ENCODE data around the gene CFAP298. TPM values are rescaled to one million over a fixed set of nuclear protein-coding genes. Genes with fewer than 3 reads are reported as not detected.

Gene CFAP298
- total RNA-seq, 1 donor = 20.3 TPM

DNA sequence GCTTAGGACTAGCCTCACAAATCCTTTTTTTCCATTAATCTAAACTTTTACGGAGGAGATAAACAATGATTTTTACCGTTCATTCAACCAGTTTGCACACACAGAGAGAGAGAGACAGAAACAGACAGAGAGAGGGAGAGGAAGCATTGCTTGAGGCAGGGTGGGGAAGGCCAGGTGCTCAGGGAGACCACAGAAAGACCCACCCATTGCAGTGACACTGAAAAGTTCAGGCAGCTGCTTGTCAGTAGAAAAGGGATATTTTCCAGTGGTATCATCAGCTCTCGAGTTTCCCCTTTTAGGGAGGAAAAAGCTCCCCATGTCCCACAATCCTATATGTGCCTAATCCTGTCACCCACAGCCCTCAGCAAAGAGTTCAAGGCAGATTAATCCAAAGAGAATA is 54.1 kb downstream of the CFAP298 start:
- TF ChIP-seq CTCF (IDR thresholded peaks at IDR 0.05; ENCODE audit: insufficient read depth, low read depth, low read length) = no peak
- DNase-seq (ENCODE audit: low read depth) = no peak
- H3K4me3 ChIP-seq (ENCODE audit: low read depth, low read length) = no peak overlapping the region

DNA sequence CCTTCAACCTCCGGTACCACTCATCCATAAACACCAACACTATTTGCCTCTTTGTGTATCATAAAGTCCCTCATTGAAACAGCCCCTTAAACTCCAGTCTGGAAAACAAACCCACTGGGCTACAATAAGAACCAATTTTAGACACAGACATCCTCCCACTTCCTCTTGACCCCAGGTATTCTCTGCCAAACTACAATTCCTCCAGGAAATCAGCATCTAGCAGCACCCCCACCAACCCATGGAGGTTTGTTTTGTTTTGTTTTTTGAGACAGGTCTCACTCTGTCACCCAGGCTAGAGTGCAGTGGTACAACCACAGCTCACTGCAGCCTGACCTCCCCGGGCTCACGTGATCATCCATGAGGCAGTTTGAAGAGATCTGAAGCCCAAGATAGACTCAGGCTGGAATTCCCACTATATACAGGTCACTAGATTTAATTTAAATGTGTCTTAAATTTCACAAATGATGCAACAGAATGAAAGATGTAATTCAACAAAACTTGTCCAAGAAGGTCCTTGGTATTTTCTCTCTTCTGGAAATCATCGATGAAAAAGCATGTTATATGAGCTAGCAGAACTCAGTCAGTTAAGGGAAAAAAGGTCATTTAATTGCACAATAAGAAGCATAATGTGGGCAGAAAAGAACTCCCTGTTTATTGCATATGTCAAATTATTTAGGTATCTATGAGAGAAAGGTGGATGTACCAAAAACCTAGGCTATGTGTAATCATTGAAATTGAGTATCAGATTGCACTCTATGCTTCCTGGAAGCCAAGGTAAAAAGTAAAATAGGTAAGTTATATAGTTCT is 57.1 kb downstream of the CFAP298 start:
- DNase-seq (ENCODE audit: low read depth) = no peak
- H3K4me3 ChIP-seq (ENCODE audit: low read depth, low read length) = no peak overlapping the region
- TF ChIP-seq CTCF (IDR thresholded peaks at IDR 0.05; ENCODE audit: insufficient read depth, low read depth, low read length) = no peak

- H3K4me3 ChIP-seq (ENCODE audit: low read depth, low read length) = no peak overlapping the region
- TF ChIP-seq CTCF (IDR thresholded peaks at IDR 0.05; ENCODE audit: insufficient read depth, low read depth, low read length) = no peak
- DNase-seq (ENCODE audit: low read depth) = no peak
Measured at GRCh38 chr21:32549886-32550285, 62.3 kb downstream of the CFAP298 start.

DNA sequence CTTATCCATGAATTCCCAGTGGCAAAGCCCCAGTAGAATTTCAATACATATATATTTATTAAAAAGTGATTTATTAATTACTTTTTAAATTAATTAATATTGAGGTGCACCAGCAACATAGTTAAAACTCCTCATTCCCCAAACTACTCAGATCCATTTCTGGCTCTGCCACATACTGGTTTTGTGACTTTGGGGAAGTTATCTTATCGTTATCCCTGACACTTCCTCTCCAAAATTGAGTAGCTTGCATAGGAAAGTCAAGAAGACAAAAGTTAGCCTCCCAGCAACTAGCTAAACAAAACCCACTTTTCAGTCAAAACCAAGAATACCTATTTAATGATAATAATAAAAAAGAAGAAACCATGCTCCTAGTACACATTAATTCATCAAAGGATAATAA is 62.7 kb downstream of the CFAP298 start:
- DNase-seq (ENCODE audit: low read depth) = no peak
- no peak for TF ChIP-seq CTCF (IDR thresholded peaks at IDR 0.05; ENCODE audit: insufficient read depth, low read depth, low read length)
- H3K4me3 ChIP-seq (ENCODE audit: low read depth, low read length) = no peak overlapping the region

Small RNA genes within 50 kb of the gene (small RNA-seq; reads per million reads assigned to genes)
- gene RNA5SP490 = not detected

Other genes starting within 250 kb of the CFAP298 start
- 17.4 and 37.1 TPM in 2 replicates for gene URB1, start 219.4 kb downstream of the CFAP298 start, total RNA-seq
- 8.4 and 10.8 TPM in 2 replicates for gene EVA1C, start 199.7 kb downstream of the CFAP298 start, total RNA-seq
- gene TCP10L, start 26.9 kb downstream of the CFAP298 start, total RNA-seq = 0.32 TPM in 1 of 2 replicates, not detected in the other
- 7.1 and 7.3 TPM in 2 replicates for gene SYNJ1, start 115.6 kb upstream of the CFAP298 start, total RNA-seq
- 28.0 and 35.8 TPM in 2 replicates for gene PAXBP1, start 159.4 kb upstream of the CFAP298 start, total RNA-seq

Measured in fibroblast of villous mesenchyme (primary cell).